HepG2 (cell line): ENCODE results near the gene CFAP97D1. TPM values are rescaled to one million over a fixed set of nuclear protein-coding genes. Genes with fewer than 3 reads are reported as not detected.

Source experiments
- ARID5B ChIP-seq: IDR thresholded peaks from 2 replicates; pipeline ENCODE4 v1.4.0; 2020; ENCODE audit warnings: mild to moderate bottlenecking, missing genetic modification reagents
- ATF6 ChIP-seq: sonication (generic); formaldehyde crosslinking; conservative IDR thresholded peaks from 2 replicates; pipeline ENCODE4 v1.4.0; 2020; ENCODE audit warnings: missing genetic modification reagents
- ATF7 ChIP-seq, 2 experiments: fragments of 450-650 bp in 1 of 2; sonication (generic) in 1 of 2; formaldehyde crosslinking in 1 of 2; IDR thresholded peaks; 2 replicates each; pipeline versions ENCODE4 v1.4.0 to v1.6.1; 2016 to 2020; ENCODE audit warnings: antibody characterized with exemption in 1 of 2, mild to moderate bottlenecking in 1 of 2, missing genetic modification reagents in 1 of 2
- BRD4 ChIP-seq: sonication (generic); formaldehyde crosslinking; IDR thresholded peaks from 2 replicates; pipeline ENCODE4 v1.4.0; 2020; ENCODE audit warnings: missing genetic modification reagents
- CENPX ChIP-seq: sonication (generic); formaldehyde crosslinking; IDR thresholded peaks from 2 replicates; pipeline ENCODE4 v1.9.0; 2021; ENCODE audit warnings: mild to moderate bottlenecking, missing genetic modification reagents, moderate library complexity
- LRRFIP1 ChIP-seq: sonication (generic); formaldehyde crosslinking; conservative IDR thresholded peaks from 2 replicates; pipeline ENCODE4 v1.4.0; 2020; ENCODE audit warnings: missing genetic modification reagents
- MAFF ChIP-seq: IDR thresholded peaks from 2 replicates; pipeline ENCODE4 v1.6.1; 2011; ENCODE audit warnings: low read depth, low read length, improper control_type of control experiment
- MAFK ChIP-seq, 2 experiments: IDR thresholded peaks in 1 of 2; conservative IDR thresholded peaks in 1 of 2; 2 replicates each; pipeline ENCODE4 v1.6.1; 2011; ENCODE audit warnings: improper control_type of control experiment in 2 of 2, low read length in 2 of 2
- MED8 ChIP-seq: sonication (generic); formaldehyde crosslinking; IDR thresholded peaks from 2 replicates; pipeline ENCODE4 v1.8.1; 2023; ENCODE audit warnings: mild to moderate bottlenecking, missing genetic modification reagents; ENCODE audit not compliant: insufficient replicate concordance
- MXD3 ChIP-seq: IDR thresholded peaks from 2 replicates; pipeline ENCODE4 v1.6.1; 2016; ENCODE audit warnings: mild to moderate bottlenecking, missing biosample characterization, missing genetic modification reagents
- NFKB2 ChIP-seq: sonication (generic); formaldehyde crosslinking; IDR thresholded peaks from 2 replicates; pipeline ENCODE4 v1.4.0; 2020; ENCODE audit warnings: missing genetic modification reagents, borderline replicate concordance
- NR1H2 ChIP-seq: sonication (generic); formaldehyde crosslinking; IDR thresholded peaks from 2 replicates; pipeline ENCODE4 v1.8.1; 2022; ENCODE audit warnings: low read depth, missing genetic modification reagents, borderline replicate concordance
- TGIF2 ChIP-seq: IDR thresholded peaks from 2 replicates; pipeline ENCODE4 v1.6.1; 2016; ENCODE audit warnings: control low read depth, missing compliant biosample characterization
- ZBTB7A ChIP-seq: sonication (generic); formaldehyde crosslinking; IDR thresholded peaks from 2 replicates; pipeline ENCODE4 v1.8.0; 2022; ENCODE audit warnings: mild to moderate bottlenecking, missing genetic modification reagents
- ZMYM4 ChIP-seq: sonication (generic); formaldehyde crosslinking; IDR thresholded peaks from 2 replicates; pipeline ENCODE4 v1.8.1; 2023; ENCODE audit warnings: mild to moderate bottlenecking, missing genetic modification reagents
- ZNF207 ChIP-seq: fragments of 450-650 bp; IDR thresholded peaks from 2 replicates; pipeline ENCODE4 v1.6.1; 2016; ENCODE audit warnings: antibody characterized with exemption, borderline replicate concordance
- ZNF224 ChIP-seq: sonication (generic); formaldehyde crosslinking; IDR thresholded peaks from 2 replicates; pipeline ENCODE4 v1.5.0; 2020; ENCODE audit warnings: mild to moderate bottlenecking, missing genetic modification reagents
- ZNF230 ChIP-seq: sonication (generic); formaldehyde crosslinking; IDR thresholded peaks from 2 replicates; pipeline ENCODE4 v1.4.0; 2020; ENCODE audit warnings: mild to moderate bottlenecking, missing genetic modification reagents
- ZNF24 ChIP-seq: fragments of 450-650 bp; IDR thresholded peaks from 2 replicates; pipeline ENCODE4 v1.6.1; 2017; ENCODE audit warnings: antibody characterized with exemption, mild to moderate bottlenecking
- ZNF296 ChIP-seq: sonication (generic); formaldehyde crosslinking; conservative IDR thresholded peaks from 2 replicates; pipeline ENCODE4 v1.5.0; 2020; ENCODE audit warnings: mild to moderate bottlenecking, missing genetic modification reagents
- ZNF501 ChIP-seq: sonication (generic); formaldehyde crosslinking; IDR thresholded peaks from 2 replicates; pipeline ENCODE4 v1.5.1; 2020; ENCODE audit warnings: mild to moderate bottlenecking, moderate library complexity, missing genetic modification reagents
- ZNF614 ChIP-seq: IDR thresholded peaks from 2 replicates; pipeline ENCODE4 v1.6.1; 2018; ENCODE audit warnings: missing biosample characterization, missing genetic modification reagents, inconsistent platforms, borderline replicate concordance
- polyA plus RNA-seq, 8 experiments: library from polyadenylated mRNA; depleted of rRNA in 3 of 8; stranded (reverse) in 7 of 8; unstranded in 1 of 8; fragments of >200 nt; fragmentation: Illumina TruSeq in 4 of 8; extraction: Trizol in 4 of 8; gene quantifications; 2 replicates each; pipeline versions ENCODE4 v1.2.1 to v1.2.3, GENCODE V29; 2011 to 2016; ENCODE audit warnings: low read depth in 4 of 8, missing spikeins in 1 of 8, mixed read lengths in 1 of 8; ENCODE audit not compliant: insufficient read depth in 1 of 8
- total RNA-seq, 5 experiments: library from RNA; depleted of rRNA; stranded (reverse); fragments of >200 nt; fragmentation: Illumina TruSeq; extraction: Trizol; gene quantifications; 2 replicates each; pipeline ENCODE4 v1.2.3, GENCODE V29; 2016; ENCODE audit warnings: low read depth in 1 of 5

The CFAP97D1 gene
- total and polyA plus RNA-seq, 2 of the 13 experiments (the other 11 are each of a cell fraction or from before 2014, with no cell fraction given) = 0.02 TPM; not detected in 1

GRCh38 chr17:43760254-43760852 is 19.9 kb upstream of the CFAP97D1 start (continued):
- TF ChIP-seq LRRFIP1 (CRISPR knock-in tag) = no peak
- no peak for TF ChIP-seq BRD4
- no peak for TF ChIP-seq MAFK (conservative IDR thresholded peaks at IDR 0.05 in 1 of 2, IDR thresholded peaks at IDR 0.05 in 1 of 2; ENCODE audit: low read length in 2 of 2)
- no peak for TF ChIP-seq MED8 (CRISPR knock-in tag)
- no peak for TF ChIP-seq ATF7 (IDR thresholded peaks at IDR 0.05)
- TF ChIP-seq ATF7 (CRISPR knock-in tag; IDR thresholded peaks at IDR 0.05) = no peak
- TF ChIP-seq MXD3 (CRISPR knock-in tag) = 0 out of 2 replicates have a peak, but pooled peaks have one; percentile 27
- TF ChIP-seq ZNF296 (CRISPR knock-in tag) = no peak
- peak; percentile 70 for TF ChIP-seq ARID5B (CRISPR knock-in tag)
- no peak for TF ChIP-seq CENPX
- no peak for TF ChIP-seq ZNF207
- no peak for TF ChIP-seq ZBTB7A (CRISPR knock-in tag)
- peak; percentile 79 for TF ChIP-seq ZNF614
- peak; percentile 89 for TF ChIP-seq ZNF501
- TF ChIP-seq ZNF230 = no peak
- TF ChIP-seq ZNF24 = 0 out of 2 replicates have a peak, but pooled peaks have one; percentile 34
- TF ChIP-seq ZNF224 (CRISPR knock-in tag) = no peak
- TF ChIP-seq MAFF = no peak
- TF ChIP-seq ATF6 (CRISPR knock-in tag) = peak; percentile 87; the same call in 1 of the 2 replicates
- TF ChIP-seq NR1H2 (CRISPR knock-in tag) = no peak
- TF ChIP-seq ZMYM4 = peak; percentile 51; the same call in 1 of the 2 replicates
- no peak for TF ChIP-seq NFKB2 (CRISPR knock-in tag)
- peak; percentile 76 for TF ChIP-seq TGIF2 (CRISPR knock-in tag)
